MM.1S (cell line): ENCODE measurements around the gene SH3BP5L.

Experiments
- DNase-seq: peaks from one replicate; pipeline ENCODE4 v3.0.0-alpha.2; 2015
- H2AFZ ChIP-seq: fragments of 300-600 bp; sonication (generic); 2 replicates; pipeline ENCODE4 v1.6.0; 2016; ENCODE audit warnings: antibody characterized with exemption, low read length
- H3F3A ChIP-seq: fragments of 300-600 bp; sonication (generic); 2 replicates; pipeline ENCODE4 v1.6.1; 2016; ENCODE audit warnings: mild to moderate bottlenecking, antibody characterized with exemption, low read length, moderate library complexity, mixed read lengths; ENCODE audit not compliant: insufficient read depth
- H3K27ac ChIP-seq: fragments of 300-600 bp; sonication (generic); 2 replicates; pipeline ENCODE4 v1.5.1; 2016; ENCODE audit warnings: mild to moderate bottlenecking, low read length
- H3K27me3 ChIP-seq: fragments of 300-600 bp; sonication (generic); replicated peaks from 2 replicates; pipeline ENCODE4 v1.6.0; 2016; ENCODE audit warnings: low read length; ENCODE audit not compliant: insufficient read depth
- H3K36me3 ChIP-seq: fragments of 300-600 bp; sonication (generic); replicated peaks from 2 replicates; pipeline ENCODE4 v1.6.1; 2016; ENCODE audit warnings: mild to moderate bottlenecking, low read length, mixed read lengths; ENCODE audit not compliant: insufficient read depth
- H3K4me1 ChIP-seq: fragments of 300-600 bp; sonication (generic); 2 replicates; pipeline ENCODE4 v1.6.1; 2016; ENCODE audit warnings: low read length, mixed read lengths
- H3K4me2 ChIP-seq: fragments of 300-600 bp; sonication (generic); 2 replicates; pipeline ENCODE4 v1.6.0; 2016; ENCODE audit warnings: low read depth, low read length
- H3K4me3 ChIP-seq: fragments of 300-600 bp; sonication (generic); 2 replicates; pipeline ENCODE4 v1.5.1; 2016; ENCODE audit warnings: low read length, mixed read lengths
- H3K79me2 ChIP-seq: fragments of 300-600 bp; sonication (generic); 2 replicates; pipeline ENCODE4 v1.6.1; 2016; ENCODE audit warnings: mixed run types, low read length, mixed read lengths
- H3K9ac ChIP-seq: fragments of 300-600 bp; sonication (generic); 2 replicates; pipeline ENCODE4 v1.6.1; 2016; ENCODE audit warnings: low read length, mixed read lengths
- H3K9me2 ChIP-seq: fragments of 300-600 bp; sonication (generic); replicated peaks from 2 replicates; pipeline ENCODE4 v1.6.1; 2016; ENCODE audit warnings: mild to moderate bottlenecking, low read length, mixed read lengths; ENCODE audit not compliant: insufficient read depth
- H3K9me3 ChIP-seq: fragments of 300-600 bp; sonication (generic); replicated peaks from 2 replicates; pipeline ENCODE4 v1.6.1; 2016; ENCODE audit warnings: mild to moderate bottlenecking, low read length, mixed read lengths; ENCODE audit not compliant: insufficient read depth
- H4K20me1 ChIP-seq: fragments of 300-600 bp; sonication (generic); 2 replicates; pipeline ENCODE4 v1.6.1; 2016; ENCODE audit warnings: mild to moderate bottlenecking, low read length, moderate library complexity, mixed read lengths; ENCODE audit not compliant: insufficient read depth
- CTCF ChIP-seq: fragments of 300-600 bp; sonication (generic); IDR thresholded peaks from 2 replicates; pipeline ENCODE4 v1.5.1; 2016; ENCODE audit warnings: antibody characterized with exemption, low read length, mixed read lengths
- EZH2 ChIP-seq: fragments of 300-600 bp; sonication (generic); optimal IDR thresholded peaks from 2 replicates; pipeline ENCODE3; 2017; ENCODE audit warnings: low read depth, mild to moderate bottlenecking, antibody characterized with exemption, low read length, mixed read lengths
- EZH2phosphoT487 ChIP-seq: fragments of 300-600 bp; sonication (generic); IDR thresholded peaks from 2 replicates; pipeline ENCODE4 v1.6.1; 2018; ENCODE audit warnings: antibody characterized with exemption, low read length

SH3BP5L gene

GRCh38 chr1:248862695-248862997 is 36.9 kb upstream of the SH3BP5L start:
- H3F3A ChIP-seq, result peaks cover 5% of the 10 kb centered on the region; the same call in 1 of the 2 replicates
- H3K27ac ChIP-seq, result no peak overlapping the region
- H3K4me2 ChIP-seq, result peak overlapping the region; percentile 95
- no peaks in the 10 kb centered on the region for H4K20me1 ChIP-seq
- peaks cover 19% of the 10 kb centered on the region for H3K4me1 ChIP-seq
- peak overlapping the region; percentile 52; the same call in 1 of the 2 replicates for H3K9ac ChIP-seq
- H3K27me3 ChIP-seq, result peaks cover 14% of the 10 kb centered on the region
- H3K79me2 ChIP-seq, result peaks cover 8% of the 10 kb centered on the region
- no peak for DNase-seq
- no peaks in the 10 kb centered on the region for H3K36me3 ChIP-seq
- H3K4me3 ChIP-seq, result peak overlapping the region; percentile 74
- peak overlapping the region; percentile 93 for H2AFZ ChIP-seq
- no peaks in the 10 kb centered on the region for H3K9me2 ChIP-seq
- H3K9me3 ChIP-seq, result no peaks in the 10 kb centered on the region
- TF ChIP-seq EZH2phosphoT487 (no peak), EZH2 (no peak), CTCF (no peak)

GRCh38 chr1:248861616-248862015 is 35.9 kb upstream of the SH3BP5L start:
- H3K9me3 ChIP-seq, result no peaks in the 10 kb centered on the region
- DNase-seq, result no peak
- no peak overlapping the region for H3K4me3 ChIP-seq
- no peaks in the 10 kb centered on the region for H3K9me2 ChIP-seq
- no peaks in the 10 kb centered on the region for H4K20me1 ChIP-seq
- peaks cover 5% of the 10 kb centered on the region; the same call in 1 of the 2 replicates for H3F3A ChIP-seq
- no peak overlapping the region for H3K9ac ChIP-seq
- H3K27me3 ChIP-seq, result peaks cover 14% of the 10 kb centered on the region
- H3K4me1 ChIP-seq, result peaks cover 28% of the 10 kb centered on the region
- TF ChIP-seq CTCF (no peak), EZH2 (no peak), EZH2phosphoT487 (no peak)
- H3K79me2 ChIP-seq, result peaks cover 17% of the 10 kb centered on the region
- no peaks in the 10 kb centered on the region for H3K36me3 ChIP-seq
- H2AFZ ChIP-seq, result no peak overlapping the region
- H3K27ac ChIP-seq, result no peak overlapping the region
- no peak overlapping the region for H3K4me2 ChIP-seq

DNA sequence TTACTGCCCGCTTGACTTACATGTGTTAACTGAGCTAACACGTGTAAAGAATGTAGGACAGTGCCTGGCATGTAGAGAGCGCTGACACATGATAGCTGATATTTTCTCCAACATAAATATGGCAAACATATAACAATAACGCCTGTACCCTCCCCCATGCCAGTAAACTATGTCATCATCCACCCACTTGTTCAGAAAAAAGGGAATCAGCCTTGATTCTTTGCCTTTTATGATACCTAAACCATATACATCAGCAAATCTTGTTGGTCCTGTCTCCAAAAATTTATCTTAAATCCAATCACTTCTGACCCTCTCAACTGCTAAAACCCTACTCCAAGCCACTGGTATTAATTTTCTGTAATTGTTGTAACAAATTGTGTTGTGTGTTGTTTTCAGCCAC is 34.3 kb upstream of the SH3BP5L start:
- no peak for DNase-seq
- Histone ChIP-seq H3K9me2 (no peaks in the 10 kb centered on the region), H3K36me3 (no peaks in the 10 kb centered on the region), H3K9me3 (no peaks in the 10 kb centered on the region), H2AFZ (no peak overlapping the region), H3K27ac (no peak overlapping the region), H3K79me2 (peaks cover 17% of the 10 kb centered on the region), H3K9ac (no peak overlapping the region), H3K4me1 (peaks cover 28% of the 10 kb centered on the region), H3K4me3 (no peak overlapping the region), H3K4me2 (no peak overlapping the region), H4K20me1 (no peaks in the 10 kb centered on the region), H3F3A (peaks cover 5% of the 10 kb centered on the region; the same call in 1 of the 2 replicates), H3K27me3 (peaks cover 14% of the 10 kb centered on the region)
- TF ChIP-seq CTCF, result no peak
- TF ChIP-seq EZH2phosphoT487, result no peak
- no peak for TF ChIP-seq EZH2
